Measurements from ENCODE around the gene MAPK12.

- TF ChIP-seq FOXA1 (IDR thresholded peaks at IDR 0.05): no peak
- TF ChIP-seq CTCF (IDR thresholded peaks at IDR 0.05; ENCODE audit: low read depth, low read length, missing input control): no peak
- TF ChIP-seq ATF3 (IDR thresholded peaks at IDR 0.05): no peak
- TF ChIP-seq, protein P1, sequence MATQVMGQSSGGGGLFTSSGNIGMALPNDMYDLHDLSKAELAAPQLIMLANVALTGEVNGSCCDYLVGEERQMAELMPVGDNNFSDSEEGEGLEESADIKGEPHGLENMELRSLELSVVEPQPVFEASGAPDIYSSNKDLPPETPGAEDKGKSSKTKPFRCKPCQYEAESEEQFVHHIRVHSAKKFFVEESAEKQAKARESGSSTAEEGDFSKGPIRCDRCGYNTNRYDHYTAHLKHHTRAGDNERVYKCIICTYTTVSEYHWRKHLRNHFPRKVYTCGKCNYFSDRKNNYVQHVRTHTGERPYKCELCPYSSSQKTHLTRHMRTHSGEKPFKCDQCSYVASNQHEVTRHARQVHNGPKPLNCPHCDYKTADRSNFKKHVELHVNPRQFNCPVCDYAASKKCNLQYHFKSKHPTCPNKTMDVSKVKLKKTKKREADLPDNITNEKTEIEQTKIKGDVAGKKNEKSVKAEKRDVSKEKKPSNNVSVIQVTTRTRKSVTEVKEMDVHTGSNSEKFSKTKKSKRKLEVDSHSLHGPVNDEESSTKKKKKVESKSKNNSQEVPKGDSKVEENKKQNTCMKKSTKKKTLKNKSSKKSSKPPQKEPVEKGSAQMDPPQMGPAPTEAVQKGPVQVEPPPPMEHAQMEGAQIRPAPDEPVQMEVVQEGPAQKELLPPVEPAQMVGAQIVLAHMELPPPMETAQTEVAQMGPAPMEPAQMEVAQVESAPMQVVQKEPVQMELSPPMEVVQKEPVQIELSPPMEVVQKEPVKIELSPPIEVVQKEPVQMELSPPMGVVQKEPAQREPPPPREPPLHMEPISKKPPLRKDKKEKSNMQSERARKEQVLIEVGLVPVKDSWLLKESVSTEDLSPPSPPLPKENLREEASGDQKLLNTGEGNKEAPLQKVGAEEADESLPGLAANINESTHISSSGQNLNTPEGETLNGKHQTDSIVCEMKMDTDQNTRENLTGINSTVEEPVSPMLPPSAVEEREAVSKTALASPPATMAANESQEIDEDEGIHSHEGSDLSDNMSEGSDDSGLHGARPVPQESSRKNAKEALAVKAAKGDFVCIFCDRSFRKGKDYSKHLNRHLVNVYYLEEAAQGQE (IDR thresholded peaks at IDR 0.05): no peak
- no peak for TF ChIP-seq GABPA (IDR thresholded peaks at IDR 0.05 in 1 of 2, conservative IDR thresholded peaks at IDR 0.05 in 1 of 2)
- no peak for TF ChIP-seq TAF1 (conservative IDR thresholded peaks at IDR 0.05)
- TF ChIP-seq RXRA (IDR thresholded peaks at IDR 0.05): no peak
- no peak for TF ChIP-seq JUND (IDR thresholded peaks at IDR 0.05)
- TF ChIP-seq YY1 (IDR thresholded peaks at IDR 0.05): no peak
- TF ChIP-seq, protein P2, sequence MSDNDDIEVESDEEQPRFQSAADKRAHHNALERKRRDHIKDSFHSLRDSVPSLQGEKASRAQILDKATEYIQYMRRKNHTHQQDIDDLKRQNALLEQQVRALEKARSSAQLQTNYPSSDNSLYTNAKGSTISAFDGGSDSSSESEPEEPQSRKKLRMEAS (IDR thresholded peaks at IDR 0.05): no peak
- no peak for TF ChIP-seq ZBTB33 (IDR thresholded peaks at IDR 0.05)
Measured at GRCh38 chr22:50272044-50272802, 10.7 kb upstream of the MAPK12 start.

Data from liver (tissue), 3 donors.